ENCODE data around the gene SRPX2.
A peak's percentile ranks its signal among the peaks of the same experiment; 100 is the strongest.

SRPX2 gene

DNA sequence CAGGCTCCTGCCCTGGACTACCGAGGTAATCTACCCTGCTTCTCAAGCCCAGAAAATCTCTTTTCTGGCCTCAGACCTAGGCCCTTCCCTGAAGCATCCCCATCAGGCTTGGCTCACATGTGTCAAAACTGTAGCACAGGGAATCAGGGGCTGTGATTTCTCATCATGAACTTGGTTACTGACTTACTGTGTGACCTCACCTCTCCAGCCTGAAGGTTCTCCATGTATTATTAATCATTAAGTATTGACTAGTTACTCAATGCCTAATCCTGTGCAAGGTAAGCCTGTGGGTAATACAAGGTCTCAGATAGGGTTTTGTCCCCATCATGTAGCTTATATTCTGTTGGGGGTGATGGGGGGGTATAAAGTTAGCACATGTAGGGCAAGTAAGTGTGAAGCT, 6.8 kb downstream of the SRPX2 start:
- no peak for DNase-seq

DNA sequence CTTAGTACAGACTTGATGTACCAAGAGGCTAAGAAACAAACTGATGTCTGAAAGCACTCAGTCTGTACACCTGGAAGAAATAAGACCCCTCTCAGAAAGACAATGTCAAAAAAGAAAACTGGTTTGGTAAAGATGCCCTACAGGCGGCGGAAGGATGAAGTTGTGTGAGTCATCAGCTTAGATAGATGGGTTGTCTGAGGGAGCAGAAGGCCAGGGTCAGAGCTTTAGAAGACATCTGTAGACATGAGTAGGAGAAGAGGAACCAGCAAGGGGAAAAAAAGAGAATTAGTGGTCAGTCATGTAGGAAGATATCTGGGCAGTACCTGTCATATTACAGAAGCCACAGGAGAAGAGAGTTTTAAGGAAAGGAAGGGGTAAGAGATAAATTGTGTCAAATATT, 8.3 kb downstream of the SRPX2 start:
- no peak for DNase-seq

DNA sequence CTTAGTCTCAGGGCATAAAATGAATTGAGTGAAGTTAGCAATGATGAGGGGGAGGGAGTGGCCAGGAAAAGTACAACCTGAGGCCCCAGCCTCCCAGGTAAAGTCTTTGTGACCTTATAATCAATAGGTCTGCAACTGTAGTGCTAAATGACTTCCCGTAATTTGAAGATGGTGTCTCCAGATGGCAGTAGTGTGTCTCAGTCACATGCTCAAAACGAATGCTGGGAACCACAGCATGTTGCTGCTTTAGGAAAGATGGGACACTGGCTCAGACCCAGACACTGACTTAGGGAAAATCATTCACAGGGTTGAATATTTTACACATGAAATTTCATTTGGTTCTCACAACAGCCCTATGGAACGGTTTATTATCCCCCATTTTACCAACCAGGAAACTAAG, 10.3 kb downstream of the SRPX2 start:
- no peak for DNase-seq

DNA sequence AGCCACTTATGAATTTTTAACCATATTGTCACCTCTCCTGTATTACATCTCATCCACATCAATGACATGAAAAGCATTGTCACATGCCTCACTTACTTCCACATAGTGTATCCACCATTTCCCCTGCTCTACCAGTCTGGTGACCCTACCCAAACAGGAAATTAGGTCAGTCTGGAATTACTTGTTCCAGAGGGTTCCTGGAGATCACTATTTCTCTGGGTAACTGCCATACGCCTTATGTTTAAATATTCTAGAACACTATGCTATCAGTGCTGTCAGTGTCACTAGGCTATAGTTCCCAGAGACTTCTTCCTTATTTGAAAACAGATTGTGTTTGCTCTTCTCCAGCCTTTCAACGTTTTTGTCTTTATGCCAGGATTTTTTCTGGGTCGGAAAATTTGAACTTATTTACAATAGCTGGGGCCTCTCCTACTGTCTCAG, 15.0 kb downstream of the SRPX2 start:
- no peak for DNase-seq

DNA sequence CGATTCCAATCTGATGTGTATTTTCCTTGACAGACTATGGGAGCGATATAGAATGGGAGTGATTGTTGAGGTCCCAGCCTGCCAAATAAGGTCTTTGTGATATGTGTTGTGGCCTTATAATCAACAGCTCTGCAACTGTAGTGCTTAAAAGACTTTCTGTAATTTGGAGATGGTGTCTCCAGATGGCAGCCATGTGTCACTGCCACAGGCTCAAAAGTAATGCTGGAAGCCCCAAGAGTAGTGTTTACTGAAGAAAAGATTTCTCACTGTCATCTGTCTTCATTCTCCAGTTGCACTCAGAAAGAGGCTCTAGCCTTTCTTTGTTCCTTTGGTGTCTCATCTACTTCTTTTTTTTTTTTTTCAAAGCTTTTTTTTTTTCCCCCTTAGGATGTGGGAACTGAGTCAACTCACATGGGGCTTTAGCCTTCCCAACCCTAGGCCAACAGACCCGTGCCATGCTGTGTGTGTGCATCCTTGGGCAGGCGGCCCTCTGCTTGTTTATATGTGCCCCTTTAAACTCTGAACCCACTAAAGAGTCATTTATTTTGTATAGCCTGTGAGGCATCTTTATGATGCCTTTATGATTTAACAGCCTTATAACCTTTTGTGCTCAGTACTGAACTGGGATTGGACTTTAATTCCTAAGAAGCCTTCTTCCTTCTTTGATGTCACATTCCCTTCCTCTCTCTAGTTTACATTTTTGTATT, 15.6 kb downstream of the SRPX2 start:
- no peak for DNase-seq

DNA sequence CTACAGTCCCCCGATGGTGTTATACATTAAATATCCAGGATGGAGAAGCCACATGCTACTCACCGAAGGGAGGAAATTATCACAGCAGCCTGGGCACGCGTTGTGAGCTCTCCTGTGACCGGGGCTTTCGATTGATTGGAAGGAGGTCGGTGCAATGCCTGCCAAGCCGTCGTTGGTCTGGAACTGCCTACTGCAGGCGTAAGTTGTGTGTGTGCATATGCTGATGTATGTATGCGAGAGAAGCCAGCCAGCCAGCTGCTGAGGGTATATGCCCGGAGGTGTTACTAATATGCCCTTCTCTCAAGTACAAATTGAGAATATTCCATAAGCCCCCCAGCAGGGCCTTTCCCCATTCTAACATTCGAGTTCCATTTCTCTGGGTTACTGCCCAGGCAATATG, 18.2 kb downstream of the SRPX2 start:
- no peak for DNase-seq

DNA sequence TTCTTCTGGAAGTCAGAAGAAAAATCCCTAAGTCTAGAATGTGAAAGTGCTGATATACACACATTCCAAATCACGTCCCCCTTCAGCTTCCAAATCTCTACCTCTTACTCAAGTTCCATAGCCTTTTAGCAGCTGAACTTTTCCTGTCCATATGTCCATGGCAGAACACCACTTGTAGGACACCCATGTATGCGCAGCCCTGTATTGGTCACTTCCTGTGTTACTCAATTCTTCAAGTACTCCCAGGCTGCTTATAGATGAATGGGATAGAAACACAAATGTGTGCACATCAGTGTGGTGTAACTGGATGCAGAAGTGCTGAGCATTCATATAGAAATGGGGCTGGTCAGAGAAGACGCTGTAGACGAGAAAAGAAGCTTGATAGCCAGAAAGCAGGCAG, 18.8 kb downstream of the SRPX2 start:
- no peak for DNase-seq

DNA sequence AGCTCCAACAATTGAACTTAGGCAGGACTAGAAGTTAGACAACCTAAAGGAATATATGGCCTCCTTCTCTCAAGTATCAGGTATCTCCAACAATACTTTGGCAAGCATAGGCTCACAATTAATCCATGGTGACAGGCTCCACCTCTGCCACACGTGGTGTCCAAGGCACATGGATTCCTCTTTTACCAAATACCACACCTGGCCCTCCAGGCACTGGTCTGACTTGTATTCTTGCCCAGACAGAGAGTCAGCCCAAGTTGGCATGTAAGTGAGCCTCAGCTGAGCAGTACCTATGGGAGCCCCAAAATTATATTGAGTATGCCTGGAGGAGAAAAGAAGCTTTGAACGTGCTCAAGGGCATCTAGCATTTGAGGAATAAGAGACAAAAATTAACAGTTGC, 19.6 kb downstream of the SRPX2 start:
- no peak for DNase-seq

DNA sequence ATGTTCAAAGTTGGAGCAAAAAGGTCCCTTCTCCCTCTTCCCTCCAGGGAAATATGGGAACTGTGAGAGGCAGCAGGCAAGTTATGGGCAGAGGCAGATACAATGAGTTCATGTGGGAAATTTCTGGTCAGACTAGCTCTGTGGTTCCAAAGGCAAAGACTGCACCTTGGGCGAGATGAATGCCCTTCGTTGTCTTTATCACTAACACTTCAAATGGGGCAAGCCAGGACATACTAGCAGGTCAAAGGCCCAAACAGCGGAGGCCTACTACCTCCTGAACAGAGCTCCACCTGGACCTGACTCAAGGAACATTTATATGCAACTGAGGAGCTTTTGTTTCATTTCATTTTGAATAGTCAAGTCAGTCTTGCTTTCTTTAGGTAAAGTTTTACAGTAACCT, 29.0 kb downstream of the SRPX2 start:
- DNase-seq: no peak

DNA sequence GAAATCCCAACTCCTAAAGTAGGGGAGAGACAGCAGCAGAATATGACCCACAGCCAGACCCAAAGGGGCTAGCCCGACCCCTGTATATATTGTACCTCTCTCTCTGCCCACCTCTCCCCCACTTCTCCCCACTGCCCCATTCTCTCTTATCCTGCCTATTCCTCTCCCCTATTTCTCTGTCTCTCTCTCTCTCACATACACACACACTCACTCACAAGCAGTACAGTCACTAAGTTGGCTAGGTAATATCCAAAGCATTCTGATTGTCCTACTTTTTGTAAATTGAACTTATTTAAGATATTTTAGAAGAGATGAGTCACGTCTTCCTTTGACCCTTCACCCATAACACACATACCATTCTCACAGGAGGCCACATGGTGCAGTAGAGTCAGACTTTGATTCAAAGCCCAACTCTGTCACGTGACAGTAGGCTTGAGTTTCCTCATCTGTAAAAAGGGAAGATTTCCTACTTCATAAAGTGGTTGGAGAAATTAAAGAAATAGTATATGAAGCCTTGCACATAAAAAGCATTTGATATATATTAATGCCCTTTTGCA, 29.5 kb downstream of the SRPX2 start:
- no peak for DNase-seq

DNA sequence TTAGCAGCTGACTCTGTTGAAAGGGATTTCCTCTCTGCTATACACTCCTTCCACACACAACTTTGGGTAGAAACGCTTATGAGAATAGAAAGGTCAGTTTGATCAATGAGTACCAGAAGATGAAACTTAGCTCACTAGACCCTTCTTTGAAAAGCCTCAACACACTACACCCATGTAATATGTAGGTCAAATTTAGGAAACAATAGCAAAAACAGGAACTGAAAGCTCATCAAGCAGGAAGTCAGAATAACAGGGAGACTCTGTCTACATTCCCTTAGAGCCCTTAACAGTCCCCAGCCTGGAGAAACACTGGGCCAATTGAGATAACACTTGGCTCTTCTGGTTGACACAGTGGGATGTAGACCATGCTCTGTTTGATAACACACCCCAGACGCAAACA, 30.7 kb downstream of the SRPX2 start:
- DNase-seq: no peak

DNA sequence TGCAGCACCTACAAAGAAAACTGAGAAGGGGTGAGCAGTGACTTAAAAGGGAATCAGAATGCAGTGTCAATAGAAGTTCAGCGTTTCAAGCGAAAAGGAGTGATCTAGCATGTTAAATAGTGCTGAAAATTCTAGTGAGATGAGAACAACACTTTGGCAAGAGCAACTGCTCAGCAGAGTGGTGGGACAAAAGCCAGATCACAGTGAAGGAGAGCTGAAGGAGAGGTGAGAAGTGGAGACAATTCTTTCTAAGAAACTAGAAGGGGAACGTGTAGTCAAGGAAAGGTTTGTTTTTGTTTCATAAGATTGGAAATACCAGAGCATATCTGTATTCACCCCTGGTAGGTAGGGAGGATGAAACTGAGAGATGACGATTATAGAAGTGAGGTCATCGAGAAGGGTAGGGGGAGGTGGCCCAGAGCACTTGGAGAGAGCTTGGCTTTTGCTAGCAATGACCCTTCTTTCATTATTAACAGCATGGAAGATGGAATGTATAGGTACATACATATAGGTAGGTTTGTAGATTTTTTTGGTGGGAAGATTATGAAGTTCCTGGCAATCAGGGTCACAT, 33.7 kb downstream of the SRPX2 start:
- DNase-seq: no peak

DNA sequence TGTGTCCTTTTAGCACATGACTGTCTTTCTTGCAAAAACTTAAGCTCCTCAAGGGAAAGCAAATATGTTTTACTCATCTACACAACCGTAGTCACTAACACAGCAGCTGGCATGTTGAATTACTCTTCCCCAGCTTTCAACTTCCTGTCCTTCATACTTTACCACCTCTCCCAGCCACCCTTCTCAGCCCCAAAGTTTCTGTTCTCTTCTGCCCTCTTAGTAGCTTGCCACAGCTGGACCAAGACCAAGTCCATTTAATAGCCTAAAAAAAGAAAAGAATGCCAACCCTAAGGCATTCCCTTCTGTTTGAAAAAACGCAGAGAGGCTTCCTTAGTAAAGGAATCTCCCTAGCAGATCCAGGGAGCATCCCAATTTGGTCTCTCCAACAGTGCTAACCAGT, 36.8 kb downstream of the SRPX2 start:
- no peak for DNase-seq

DNA sequence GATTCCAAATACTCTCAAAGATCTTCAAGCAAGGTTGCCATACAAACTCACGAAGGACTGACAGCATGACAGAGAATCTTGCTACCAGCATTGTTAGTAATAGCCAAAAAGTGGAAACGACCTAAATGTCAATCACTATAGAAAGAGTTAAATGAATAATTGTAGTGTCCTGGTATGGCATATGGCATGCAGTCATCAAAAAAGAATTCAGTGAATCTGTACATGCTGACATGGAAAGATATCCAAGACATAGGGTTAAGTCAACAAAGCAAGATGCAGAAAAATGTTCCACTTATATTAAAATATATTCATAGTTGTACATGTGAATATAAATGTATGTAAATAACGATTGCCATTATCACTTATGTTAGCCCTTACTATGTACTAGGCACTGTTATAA, 37.6 kb downstream of the SRPX2 start:
- DNase-seq: no peak

DNA sequence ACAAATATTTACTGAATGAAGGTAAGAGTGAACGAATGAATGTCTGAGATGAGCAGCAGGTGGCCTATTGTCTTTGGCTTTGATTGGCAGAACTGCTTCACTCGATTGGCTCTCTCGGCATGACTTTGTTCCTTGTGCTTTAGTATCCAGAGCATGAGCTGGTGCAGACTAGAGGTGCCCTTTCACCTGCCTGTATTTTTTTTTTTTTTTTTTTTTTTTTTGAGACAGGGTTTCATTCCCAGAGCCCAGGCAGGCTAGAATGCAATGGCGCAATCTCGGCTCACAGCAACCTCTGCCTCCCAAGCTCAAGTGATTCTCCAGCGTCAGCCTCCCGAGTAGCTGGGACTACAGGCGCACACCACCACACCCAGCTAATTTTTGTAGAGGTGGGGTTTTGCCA, 38.9 kb downstream of the SRPX2 start:
- DNase-seq: no peak

DNA sequence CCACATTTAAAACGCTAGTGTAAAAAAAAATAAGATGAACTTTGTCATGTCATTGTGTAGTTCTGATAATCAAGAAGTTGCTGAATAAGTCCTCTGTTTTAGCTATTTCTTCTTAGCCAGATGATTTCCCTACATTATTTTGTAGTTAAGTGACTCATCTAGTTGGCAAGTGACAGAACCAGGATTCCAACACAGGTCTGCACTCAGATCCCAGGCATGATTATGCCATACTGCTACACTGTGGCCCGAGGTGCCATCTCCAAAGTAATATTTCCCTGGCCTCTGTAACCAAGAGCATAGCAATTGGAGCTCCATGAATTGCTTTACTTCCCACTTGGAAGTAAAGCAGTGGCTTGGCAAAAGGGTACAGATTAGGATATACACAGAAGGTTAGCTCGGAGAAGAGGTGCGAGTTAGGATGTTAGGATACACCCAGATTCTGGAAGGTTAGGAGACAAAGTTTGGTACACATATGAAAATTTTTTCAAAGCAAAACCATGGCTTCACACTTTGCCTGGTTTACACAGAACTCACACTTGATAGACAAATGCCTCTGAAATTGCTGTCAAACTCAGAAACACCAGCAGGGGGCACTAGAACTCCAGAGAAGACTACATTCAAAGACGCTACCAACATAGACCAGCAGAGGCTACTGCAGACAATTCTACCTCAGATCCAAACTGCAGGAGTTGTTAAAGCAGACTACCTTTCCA, 41.4 kb downstream of the SRPX2 start:
- peak; percentile 48 for DNase-seq

DNA sequence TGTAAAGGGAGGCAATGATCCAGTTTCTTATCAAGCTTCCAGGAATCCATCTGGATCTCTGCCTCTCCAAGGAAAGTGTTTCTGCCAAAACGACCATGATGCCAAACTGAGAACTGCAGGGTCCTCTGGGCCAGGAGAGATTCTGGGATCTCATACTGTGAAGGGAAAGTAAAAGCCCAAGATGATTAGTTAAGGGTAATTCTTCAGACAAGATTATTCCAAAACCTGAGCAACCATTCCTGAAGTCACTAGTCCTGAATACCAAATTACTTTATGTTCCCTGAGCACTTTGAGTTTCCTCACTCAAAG, 42.0 kb downstream of the SRPX2 start:
- DNase-seq: no peak

DNA sequence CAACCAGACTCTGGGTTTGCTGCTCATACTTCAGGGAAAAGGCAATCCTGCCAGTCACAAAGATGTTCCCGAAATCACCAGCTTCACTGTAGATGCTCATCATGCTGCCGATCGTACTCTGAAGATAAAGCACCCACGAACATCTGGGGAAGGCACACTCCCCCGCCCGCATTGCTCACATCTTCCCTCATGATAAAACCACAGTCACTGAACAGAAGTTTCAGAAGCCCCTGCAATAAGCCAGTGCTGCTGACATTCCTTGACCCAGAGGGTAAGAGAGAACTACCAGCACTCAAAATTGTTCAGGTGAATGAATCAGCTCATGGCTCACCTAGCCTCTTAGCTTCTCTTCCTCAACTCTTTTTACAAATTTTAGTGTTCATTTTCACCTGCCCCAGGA, 43.1 kb downstream of the SRPX2 start:
- DNase-seq: no peak

DNA sequence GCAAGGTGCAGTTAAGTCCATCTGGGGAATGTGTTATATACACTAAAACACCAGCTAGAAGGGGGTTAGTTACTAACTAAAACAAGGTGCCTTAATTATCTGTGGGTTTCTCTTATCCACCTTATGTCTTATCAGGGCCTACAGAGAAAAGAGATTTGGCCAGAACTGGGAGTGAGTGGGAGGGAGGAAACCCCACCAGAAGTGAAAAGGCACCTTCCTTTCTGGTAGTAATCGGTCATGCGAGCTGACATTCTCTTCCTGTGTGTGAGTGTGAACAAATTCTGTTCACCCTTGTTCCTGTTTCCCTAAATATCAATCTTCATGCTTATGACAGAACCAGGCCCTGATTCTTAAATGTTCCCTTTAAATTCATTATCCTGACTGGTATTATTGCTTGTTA, 43.5 kb downstream of the SRPX2 start:
- no peak for DNase-seq

DNA sequence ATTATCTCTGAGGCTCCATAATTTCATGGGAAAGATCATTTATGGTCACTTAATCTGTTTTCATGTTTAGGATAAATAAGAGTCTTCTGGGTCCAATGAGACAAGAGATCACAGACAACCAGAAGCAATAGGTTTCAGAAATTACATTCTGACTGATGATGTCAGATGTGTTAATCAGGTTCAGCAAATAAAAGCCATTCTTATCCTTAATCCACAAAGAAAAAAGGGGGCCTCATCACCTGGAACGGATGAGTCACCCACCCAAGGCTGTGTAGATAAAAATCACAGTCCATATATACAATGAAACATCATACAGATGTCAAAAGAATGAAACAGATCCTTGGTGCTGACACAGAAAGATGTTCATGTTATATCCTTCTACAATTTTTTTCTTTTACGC, 51.3 kb downstream of the SRPX2 start:
- DNase-seq: no peak

DNA sequence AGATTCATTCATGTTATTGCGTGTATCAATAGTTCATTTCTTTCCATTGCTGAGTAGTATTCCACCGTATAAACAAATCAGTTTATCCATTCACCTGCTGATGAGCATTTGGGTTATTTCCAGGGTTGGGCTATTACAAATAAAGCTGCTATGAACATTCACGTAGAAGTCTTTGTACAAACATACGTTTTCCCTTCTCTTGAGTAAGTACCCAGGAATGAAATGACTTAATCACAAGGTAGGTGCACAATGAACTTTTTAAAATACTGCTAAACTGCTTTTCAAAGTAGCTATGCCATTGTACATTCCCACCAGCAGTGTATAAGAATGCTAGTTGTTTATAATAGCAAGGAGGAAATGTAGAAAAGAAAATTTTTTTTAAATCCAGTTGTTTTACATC, 52.0 kb downstream of the SRPX2 start:
- no peak for DNase-seq

DNA sequence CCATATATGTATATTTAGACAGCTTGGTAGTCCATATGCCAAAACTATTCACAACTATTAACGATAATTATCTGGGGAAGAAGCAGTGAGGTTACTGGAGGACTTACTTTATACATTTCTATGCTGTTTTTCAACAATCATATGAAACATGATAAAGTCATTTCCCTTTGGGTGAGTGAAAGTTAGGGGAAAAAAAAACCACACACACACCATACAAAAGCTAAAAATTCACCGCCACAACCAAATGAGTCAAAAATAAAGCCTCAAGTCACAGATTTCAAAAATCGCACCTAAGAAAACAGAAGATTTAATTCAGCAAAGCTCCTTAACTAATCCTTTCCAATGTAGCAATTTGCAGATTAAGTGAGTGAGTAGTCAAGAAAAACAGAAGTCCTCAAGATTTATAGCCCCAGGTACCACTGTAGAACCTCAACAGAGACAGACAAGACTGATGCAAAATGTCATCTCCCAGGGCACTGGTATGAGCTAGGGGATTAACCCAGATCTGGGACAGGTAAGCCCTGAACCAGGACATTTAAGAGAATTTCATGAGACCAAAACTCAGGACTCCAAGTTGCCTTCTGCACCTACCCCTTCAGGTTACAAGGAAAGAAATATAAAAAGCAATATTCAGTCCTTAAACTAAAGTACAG, 52.8 kb downstream of the SRPX2 start:
- no peak for DNase-seq

DNA sequence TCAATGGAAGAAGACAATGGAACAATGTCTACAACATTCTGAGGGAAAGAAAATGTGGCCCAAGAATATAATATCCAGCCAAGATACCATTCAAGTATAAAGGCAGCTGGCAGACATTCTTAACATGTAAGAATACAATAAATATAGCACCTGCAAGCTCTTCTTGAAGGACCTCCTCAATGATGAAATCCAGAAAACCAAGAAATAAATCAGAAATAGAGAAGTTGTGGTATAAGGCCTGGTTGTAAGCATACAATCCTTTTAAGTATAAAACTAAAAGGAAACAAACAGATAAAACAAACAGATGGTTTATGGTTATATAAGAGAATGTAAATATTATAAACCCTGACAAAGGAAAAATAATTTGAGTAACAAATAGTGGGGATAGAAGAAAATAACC, 54.6 kb downstream of the SRPX2 start:
- no peak for DNase-seq

DNA sequence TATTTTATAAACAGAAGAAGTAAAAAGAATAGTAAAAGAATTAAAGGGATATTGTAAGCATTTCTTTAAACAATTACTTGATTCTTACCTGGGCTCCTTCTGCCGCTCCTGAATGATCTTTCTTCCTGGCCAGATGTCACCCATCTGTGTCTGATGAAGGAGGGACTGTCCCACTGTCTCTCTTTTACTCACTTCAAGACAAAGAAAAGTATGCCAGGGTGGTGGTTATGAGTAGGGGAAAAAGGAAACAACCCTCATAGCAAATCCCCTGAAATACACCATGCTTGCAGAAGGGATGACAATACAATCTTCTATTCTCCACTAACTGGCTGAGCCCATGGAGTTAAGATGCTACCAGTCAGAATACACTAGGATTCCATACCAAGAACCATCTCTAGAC, 56.8 kb downstream of the SRPX2 start:
- no peak for DNase-seq
